Caco-2 (cell line): ENCODE measurements around the gene MT1E. TPM values are rescaled to one million over a fixed set of nuclear protein-coding genes. Genes with fewer than 3 reads are reported as not detected.
A peak's percentile ranks its signal among the peaks of the same experiment; 100 is the strongest.

Source experiments
- BruUV-seq: library from RNA; stranded (reverse); fragments of 400-500 nt; replicated peaks from 2 replicates; lab custom pipeline; 2021; lab: Mats Ljungman, UMichigan
- CTCF ChIA-PET: fragments of 300-600 bp; sonication (Branson Sonifier 250); formaldehyde crosslinking; loops from one replicate; lab custom pipeline; 2022; ENCODE audit warnings: antibody characterized with exemption; lab: Charles Lee
- POLR2A ChIA-PET: fragments of 300-600 bp; sonication (Branson Sonifier 250); formaldehyde crosslinking; loops from one replicate; lab custom pipeline; 2022; ENCODE audit warnings: antibody characterized with exemption; lab: Charles Lee
- DNase-seq, 2 experiments: peaks; one replicate each; pipeline versions ENCODE4 v3.0.0 to v3.0.0-alpha.2; 2020 to 2022
- H3K27me3 ChIP-seq: replicated peaks from 2 replicates; pipeline ENCODE4 v1.6.0; 2011; ENCODE audit warnings: low read length; ENCODE audit not compliant: control insufficient read depth, insufficient read depth
- H3K36me3 ChIP-seq: 2 replicates; pipeline ENCODE4 v1.5.1; 2011; ENCODE audit warnings: low read length; ENCODE audit not compliant: control insufficient read depth, insufficient read depth
- H3K4me1 ChIP-seq: fragments of 250-450 bp; sonication (Bioruptor Pico); 2 replicates; pipeline ENCODE4 v1.5.1; 2020; ENCODE audit warnings: mild to moderate bottlenecking
- H3K4me3 ChIP-seq: 2 replicates; pipeline ENCODE4 v1.5.1; 2011; ENCODE audit warnings: low read depth, mild to moderate bottlenecking, control low read depth, low read length
- H3K9me3 ChIP-seq: fragments of 250-450 bp; sonication (Bioruptor Pico); 2 replicates; pipeline ENCODE4 v1.5.1; 2020; ENCODE audit warnings: mild to moderate bottlenecking, moderate library complexity
- H3K27ac Mint-ChIP-seq: one replicate; pipeline ENCODE4 v1.8.0; 2022; ENCODE audit warnings: mixed read lengths; ENCODE audit not compliant: unreplicated experiment
- H3K27me3 Mint-ChIP-seq: one replicate; pipeline ENCODE4 v1.8.0; 2022; ENCODE audit warnings: mixed read lengths; ENCODE audit not compliant: insufficient read depth, unreplicated experiment
- H3K36me3 Mint-ChIP-seq: one replicate; pipeline ENCODE4 v1.8.0; 2022; ENCODE audit warnings: mild to moderate bottlenecking, mixed read lengths; ENCODE audit not compliant: insufficient read depth, unreplicated experiment
- H3K4me1 Mint-ChIP-seq: one replicate; pipeline ENCODE4 v1.8.0; 2022; ENCODE audit warnings: low read depth, mixed read lengths; ENCODE audit not compliant: unreplicated experiment
- H3K4me3 Mint-ChIP-seq: one replicate; pipeline ENCODE4 v1.8.0; 2022; ENCODE audit warnings: mild to moderate bottlenecking, moderate library complexity, mixed read lengths; ENCODE audit not compliant: unreplicated experiment
- H3K9me3 Mint-ChIP-seq: one replicate; pipeline ENCODE4 v1.8.0; 2022; ENCODE audit warnings: mixed read lengths; ENCODE audit not compliant: unreplicated experiment
- CTCF ChIP-seq, 2 experiments: fragments of 200-600 bp in 1 of 2; IDR thresholded peaks; 1 replicate in 1 of 2; 2 replicates in 1 of 2; pipeline versions ENCODE4 v1.5.1 to v1.8.0; 2011 to 2022; ENCODE audit warnings: antibody characterized with exemption in 1 of 2, control low read depth in 1 of 2, inconsistent platforms in 1 of 2, low read depth in 1 of 2, low read length in 1 of 2, mild to moderate bottlenecking in 1 of 2, moderate library complexity in 1 of 2; ENCODE audit not compliant: insufficient read depth in 1 of 2, severe bottlenecking in 1 of 2, unreplicated experiment in 1 of 2
- intact Hi-C: fragments of 100-400 bp; cut with micrococcal nuclease; formaldehyde crosslinking; loops from one replicate; pipeline ENCODE4 v1.10.0; 2022; ENCODE audit not compliant: unreplicated experiment
- total RNA-seq: library from RNA; stranded (reverse); gene quantifications from 2 replicates; pipeline ENCODE4 v1.2.3, GENCODE V29; 2022

Gene MT1E
- total RNA-seq, 1 experiment from 2014 or later: 2.0 TPM

- peaks cover 6% of the 10 kb centered on the region; the same call in 1 of the 2 replicates for H3K4me1 ChIP-seq
- no peaks in the 10 kb centered on the region for H3K9me3 ChIP-seq
- POLR2A ChIA-PET: no interaction called here
- no peak for TF ChIP-seq CTCF (IDR thresholded peaks at IDR 0.05; ENCODE audit: insufficient read depth in 1 of 2, low read depth in 1 of 2, low read length in 1 of 2, severe bottlenecking in 1 of 2, unreplicated experiment in 1 of 2)
- no peak overlapping the region for H3K4me3 ChIP-seq
- no TSS peak for BruUV-seq
- intact Hi-C loops: no loop called here
- DNase-seq: no peak
- H3K4me3 Mint-ChIP-seq: peak overlapping the region; percentile 51
- no peaks in the 10 kb centered on the region for H3K9me3 Mint-ChIP-seq
- H3K36me3 ChIP-seq: no peaks in the 10 kb centered on the region
- H3K36me3 Mint-ChIP-seq: no peaks in the 10 kb centered on the region
- H3K27ac Mint-ChIP-seq: no peak overlapping the region
- H3K4me1 Mint-ChIP-seq: peaks cover 8% of the 10 kb centered on the region
- CTCF ChIA-PET: interaction anchor here (0.6 to 1.4 kb wide), 6 partner anchors 9 to 409 kb away, joined by 3 to 8 read pairs (median 5); partner anchors contain the start of gene MT1F
- H3K27me3 ChIP-seq: 0 out of 2 replicates have a peak, but pooled peaks cover 1% of the 10 kb centered on the region
- peaks cover 10% of the 10 kb centered on the region for H3K27me3 Mint-ChIP-seq
Measured at GRCh38 chr16:56643833-56644232, 18.3 kb downstream of the MT1E start.

GRCh38 chr16:56645311-56645710, 19.7 kb downstream of the MT1E start:
- no peak for TF ChIP-seq CTCF (IDR thresholded peaks at IDR 0.05; ENCODE audit: insufficient read depth in 1 of 2, low read depth in 1 of 2, low read length in 1 of 2, severe bottlenecking in 1 of 2, unreplicated experiment in 1 of 2)
- CTCF ChIA-PET: no interaction called here

GRCh38 chr16:56645838-56646237, 20.3 kb downstream of the MT1E start:
- no peaks in the 10 kb centered on the region for H3K9me3 ChIP-seq
- no peak overlapping the region for H3K27ac Mint-ChIP-seq
- H3K36me3 ChIP-seq: no peaks in the 10 kb centered on the region
- no peaks in the 10 kb centered on the region for H3K9me3 Mint-ChIP-seq
- H3K4me3 Mint-ChIP-seq: no peak overlapping the region
- H3K27me3 Mint-ChIP-seq: peaks cover 10% of the 10 kb centered on the region
- CTCF ChIA-PET: interaction anchor here (0.6 to 0.9 kb wide), 2 partner anchors 56 to 1345 kb away, joined by 4 read pairs; no protein-coding TSS in a partner anchor
- H3K4me3 ChIP-seq: no peak overlapping the region
- peaks cover 8% of the 10 kb centered on the region for H3K4me1 Mint-ChIP-seq
- intact Hi-C loops: no loop called here
- DNase-seq: no peak
- TF ChIP-seq CTCF (IDR thresholded peaks at IDR 0.05; ENCODE audit: insufficient read depth in 1 of 2, low read depth in 1 of 2, low read length in 1 of 2, severe bottlenecking in 1 of 2, unreplicated experiment in 1 of 2): no peak
- no peaks in the 10 kb centered on the region for H3K27me3 ChIP-seq
- no peaks in the 10 kb centered on the region for H3K36me3 Mint-ChIP-seq
- BruUV-seq: no TSS peak
- POLR2A ChIA-PET: no interaction called here
- H3K4me1 ChIP-seq: peaks cover 18% of the 10 kb centered on the region

More at GRCh38 chr16:56645311-56645710, 19.7 kb downstream of the MT1E start:
- Mint-ChIP-seq H3K27ac (no peak overlapping the region), H3K27me3 (peaks cover 10% of the 10 kb centered on the region), H3K4me3 (no peak overlapping the region), H3K4me1 (peaks cover 8% of the 10 kb centered on the region), H3K36me3 (no peaks in the 10 kb centered on the region), H3K9me3 (no peaks in the 10 kb centered on the region)
- Histone ChIP-seq H3K4me1 (peaks cover 18% of the 10 kb centered on the region), H3K36me3 (no peaks in the 10 kb centered on the region), H3K9me3 (no peaks in the 10 kb centered on the region), H3K27me3 (no peaks in the 10 kb centered on the region), H3K4me3 (no peak overlapping the region)
- POLR2A ChIA-PET: no interaction called here
- no TSS peak for BruUV-seq
- no peak for DNase-seq
- intact Hi-C loops: no loop called here
